CD4-positive, alpha-beta T cell treated with Interleukin-1 beta for 1 hour (primary cell): ENCODE results near the gene ORC1.
A peak's percentile ranks its signal among the peaks of the same experiment; 100 is the strongest.
"Not testable (repeated sequence)": the region's sequence is repeated elsewhere in the genome, so short reads cannot be mapped to it uniquely, and the experiment has no call there.

ENCODE experiments used
- DNase-seq, 2 donors: peaks; one replicate each; pipeline ENCODE4 v3.0.0-alpha.2; 2020 to 2022

Gene ORC1

DNA sequence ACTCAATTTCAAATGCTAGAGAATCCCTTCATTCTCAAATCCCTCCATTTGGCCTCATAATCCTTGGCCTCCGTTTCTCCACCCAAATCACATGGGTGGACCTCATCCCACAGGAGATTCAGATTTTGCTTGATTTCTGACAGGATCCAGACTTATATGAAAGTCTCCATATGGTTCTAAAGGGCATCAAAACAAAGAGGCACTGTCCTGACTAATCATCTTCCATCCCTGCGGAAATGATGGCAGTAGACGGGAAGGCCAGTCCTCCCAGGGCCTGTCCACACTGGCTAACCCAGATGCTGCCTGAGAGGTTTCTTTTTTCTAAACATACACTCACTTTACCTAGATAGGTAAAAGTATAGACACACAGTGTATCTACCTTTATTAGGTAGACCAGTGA is 18.8 kb downstream of the ORC1 start:
- no peak for DNase-seq

DNA sequence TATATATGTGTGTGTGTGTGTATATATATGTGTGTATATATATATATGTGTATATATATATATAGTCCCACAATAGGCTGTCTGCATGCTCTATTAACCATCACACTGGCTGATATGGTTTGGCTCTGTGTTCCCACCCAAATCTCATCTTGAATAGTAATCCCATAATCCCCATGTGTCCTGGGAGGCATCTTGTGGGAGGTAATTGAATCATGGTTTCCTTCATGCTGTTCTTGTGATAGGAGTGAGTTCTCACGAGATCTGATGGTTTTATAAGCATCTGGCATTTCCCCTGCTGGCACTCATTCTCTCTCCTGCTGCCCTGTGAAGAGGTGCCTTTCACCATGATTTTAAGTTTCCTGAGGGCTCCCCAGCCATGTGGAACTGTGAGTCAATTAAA is 34.4 kb downstream of the ORC1 start:
- DNase-seq: not testable (repeated sequence)

DNA sequence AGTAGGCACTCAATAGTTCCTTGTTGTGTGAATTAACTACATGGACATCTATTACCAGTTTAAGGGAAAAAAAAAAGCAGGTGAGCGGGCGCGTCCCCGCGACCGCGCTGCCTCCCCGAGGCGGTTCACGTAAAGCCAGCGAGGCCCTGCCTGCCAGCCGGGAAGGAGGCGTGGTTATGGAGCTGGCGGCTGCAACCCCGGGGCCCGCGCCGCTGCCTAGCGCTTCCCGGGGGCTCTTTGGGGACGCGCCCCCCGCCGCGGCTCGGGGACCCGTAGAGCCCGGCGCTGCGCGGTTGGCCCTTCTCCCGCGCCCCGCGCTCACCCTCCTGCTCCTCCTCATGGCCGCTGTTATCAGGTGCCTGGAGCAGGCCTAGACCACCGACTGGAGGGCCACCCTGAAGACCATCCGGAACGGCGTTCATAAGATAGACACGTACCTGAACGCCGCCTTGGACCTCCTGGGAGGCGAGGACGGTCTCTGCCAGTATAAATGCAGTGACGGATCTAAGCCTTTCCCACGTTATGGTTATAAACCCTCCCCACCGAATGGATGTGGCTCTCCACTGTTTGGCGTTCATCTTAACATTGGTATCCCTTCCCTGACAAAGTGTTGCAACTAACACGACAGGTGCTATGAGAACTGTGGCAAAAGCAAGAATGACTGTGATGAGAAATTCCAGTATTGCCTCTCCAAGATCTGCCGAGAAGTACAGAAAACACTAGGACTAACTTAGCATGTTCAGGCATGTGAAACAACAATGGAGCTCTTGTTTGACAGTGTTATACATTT is 35.6 kb downstream of the ORC1 start:
- DNase-seq: peak; percentile 58 to 62

DNA sequence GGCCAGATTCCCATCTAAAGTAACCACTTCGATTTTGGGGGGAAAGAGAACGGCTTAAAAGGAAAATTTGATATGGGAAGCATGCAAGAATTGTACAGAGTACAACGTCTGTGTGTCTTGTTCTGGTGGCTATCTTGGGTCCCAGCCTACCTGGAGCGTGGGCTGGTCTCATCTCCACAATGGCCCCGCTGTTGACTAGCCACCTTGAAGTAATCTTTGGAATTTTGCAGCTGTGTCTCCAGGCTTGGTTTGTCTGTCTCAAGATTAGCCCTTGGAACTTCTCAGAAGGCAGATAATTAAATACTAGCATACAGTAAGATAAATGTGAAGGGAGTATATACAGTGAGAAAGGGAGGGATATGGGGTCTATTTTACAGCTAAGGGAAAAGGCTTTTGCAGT is 37.0 kb downstream of the ORC1 start:
- no peak for DNase-seq

GRCh38 chr1:52366517-52366827 is 37.8 kb downstream of the ORC1 start:
- no peak for DNase-seq

DNA sequence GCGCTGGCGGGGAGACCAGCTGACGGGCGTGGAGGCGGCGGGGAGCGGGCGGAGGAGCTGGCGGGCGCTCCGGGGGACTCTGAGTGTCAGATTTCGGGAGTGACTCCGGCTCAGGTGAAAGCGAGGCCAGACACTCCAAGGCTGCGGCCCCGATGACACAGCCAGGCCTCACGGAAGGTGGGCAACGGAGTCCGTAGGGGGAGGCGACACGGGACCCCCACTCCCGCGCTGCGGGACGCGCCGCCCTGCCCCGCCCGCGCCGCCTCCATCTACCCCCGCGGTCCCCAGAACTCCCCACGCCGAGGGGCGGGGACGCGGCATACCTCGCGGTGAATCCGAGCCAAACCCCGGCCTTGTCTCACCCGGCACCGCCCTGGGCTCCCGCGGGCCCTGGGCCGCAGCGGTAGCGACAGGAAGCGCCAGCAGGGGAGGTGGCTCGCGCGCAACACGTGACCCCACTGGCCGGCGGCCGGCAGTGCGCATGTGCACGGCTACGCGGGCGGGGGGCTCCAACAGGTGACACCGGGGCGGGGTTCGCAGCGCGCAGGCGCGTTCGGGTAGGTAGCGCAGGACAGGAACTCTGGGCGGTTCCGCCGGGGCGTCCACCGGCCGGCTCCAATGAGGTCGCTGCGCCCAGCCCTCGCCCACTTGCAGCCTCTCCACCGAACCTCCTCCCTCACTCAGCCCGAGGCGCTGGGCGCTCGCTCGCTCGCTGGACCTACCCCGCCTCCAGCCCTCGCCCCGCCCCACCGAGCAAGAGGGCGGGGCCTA is 38.3 kb downstream of the ORC1 start, which contains the start of gene CC2D1B:
CC2D1B (minus strand) TSS at position 460 of the 771 bp plus-strand sequence. CDS start 1,585 bp downstream, outside the sequence.
- peak; percentile 100 for DNase-seq

GRCh38 chr1:52365071-52365745 is 39.0 kb downstream of the ORC1 start:
- DNase-seq: peak in 1 of 2 donors; percentile 36

DNA sequence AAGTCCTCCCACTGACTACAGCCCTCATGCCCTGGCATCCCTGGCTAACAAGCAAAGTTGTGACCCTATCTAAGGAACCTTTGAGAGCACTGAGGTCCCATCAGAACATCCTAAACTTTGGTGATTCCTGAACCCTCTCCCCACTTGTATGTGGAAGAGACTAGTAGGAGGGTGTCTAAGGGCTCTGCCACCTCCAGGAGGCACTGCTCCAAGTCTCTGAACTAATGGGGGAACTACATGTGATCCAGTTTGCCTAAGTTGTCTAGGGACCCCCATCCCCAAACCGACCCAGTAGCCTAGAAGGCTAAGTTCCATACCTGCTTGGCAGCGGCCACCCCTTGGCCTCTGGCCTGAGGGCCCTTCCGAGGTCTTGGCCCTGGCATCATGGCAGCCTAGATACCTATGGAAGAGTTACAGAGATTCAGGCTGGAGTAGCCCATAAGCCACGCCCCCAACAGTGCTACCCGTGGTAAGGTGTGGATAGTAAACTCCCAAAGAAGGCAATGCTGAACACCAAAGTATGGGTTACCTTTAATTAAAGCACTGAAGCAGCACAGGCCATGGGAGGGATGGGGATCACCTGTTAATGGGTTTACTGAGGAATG is 39.9 kb downstream of the ORC1 start:
- DNase-seq: peak in 1 of 2 donors; percentile 9

DNA sequence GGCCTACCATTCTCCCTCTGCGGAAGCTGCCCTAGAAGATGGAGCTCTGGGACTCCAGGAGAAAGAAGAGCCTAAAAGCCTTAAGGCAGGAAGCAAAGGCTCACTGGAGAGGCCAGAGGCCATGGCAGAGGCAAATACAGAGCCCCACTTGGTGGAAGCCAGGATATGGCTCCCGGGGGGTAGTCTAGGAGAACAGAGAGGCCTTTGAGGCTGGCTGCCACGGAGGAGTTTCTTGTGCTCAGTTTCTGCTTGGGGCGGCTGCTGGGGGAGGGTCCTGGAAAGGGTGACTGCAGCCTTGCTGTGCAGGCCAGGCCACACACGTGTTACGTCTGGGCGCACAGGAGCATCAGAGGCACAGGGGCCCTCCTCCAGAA is 43.6 kb downstream of the ORC1 start:
- DNase-seq: no peak

GRCh38 chr1:52359676-52360594 is 44.3 kb downstream of the ORC1 start:
- no peak for DNase-seq

DNA sequence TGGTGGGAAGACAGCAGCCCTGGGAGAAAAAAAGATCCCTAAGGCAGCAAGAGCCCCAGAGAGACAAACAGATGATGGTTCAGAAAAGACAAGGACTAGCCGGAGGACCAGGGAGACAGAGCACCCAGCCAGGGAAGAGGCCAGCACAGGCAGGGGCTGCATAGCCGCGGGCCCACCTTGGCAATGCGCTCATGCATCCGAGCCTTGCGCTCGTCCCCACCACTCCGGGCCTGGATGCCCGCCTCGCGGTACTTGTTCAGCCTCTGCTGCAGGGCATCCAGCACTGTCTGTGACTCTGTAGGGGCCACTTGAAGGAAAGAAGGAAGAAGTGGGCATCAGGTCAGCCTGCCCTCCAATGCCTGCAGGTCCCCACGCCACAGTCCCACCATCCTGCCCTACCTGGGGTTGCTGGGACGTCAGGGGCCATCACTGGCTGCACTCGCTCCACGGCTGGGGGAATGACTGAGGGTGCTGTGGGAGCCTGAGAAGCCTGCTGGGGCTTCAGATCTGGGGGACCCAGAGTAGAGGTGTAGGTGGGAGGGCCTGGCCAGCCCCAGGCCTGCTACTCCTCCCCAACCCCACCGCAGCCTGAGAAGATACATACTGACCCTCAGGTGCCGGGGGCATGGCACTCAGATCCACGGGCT is 45.2 kb downstream of the ORC1 start:
- DNase-seq: no peak

GRCh38 chr1:52357397-52357796 is 46.8 kb downstream of the ORC1 start:
- no peak for DNase-seq

DNA sequence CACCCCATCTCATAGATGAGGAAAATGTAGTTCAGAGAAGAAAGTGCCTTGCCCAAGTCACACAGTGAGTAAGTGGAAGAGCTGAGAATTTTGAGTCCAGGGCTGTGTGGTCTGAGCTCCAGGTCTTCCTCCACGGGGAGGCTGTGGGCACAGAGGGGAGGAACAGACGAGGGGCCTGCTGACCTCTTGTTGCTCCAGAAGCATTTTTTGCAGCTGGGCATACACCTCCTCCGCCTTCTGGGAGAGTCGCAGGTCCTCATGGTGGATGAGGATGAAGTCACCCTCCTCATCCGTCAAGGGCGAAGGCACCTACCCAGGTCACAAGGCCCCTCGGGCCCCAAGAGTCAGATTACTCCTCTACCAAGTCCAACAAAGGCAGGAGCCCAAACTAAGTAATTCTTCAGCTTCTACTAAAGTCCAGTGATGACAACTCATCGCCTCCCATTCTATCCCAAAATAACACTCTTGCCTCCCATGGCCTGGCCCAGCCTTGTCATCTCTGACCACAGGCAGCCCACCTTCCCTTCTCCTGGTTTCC is 47.3 kb downstream of the ORC1 start:
- no peak for DNase-seq

- no peak for DNase-seq
These were observed 48.2 kb downstream of the ORC1 start for GRCh38 chr1:52355847-52356505.

GRCh38 chr1:52355436-52355835 is 48.8 kb downstream of the ORC1 start:
- no peak for DNase-seq

GRCh38 chr1:52352690-52353089 is 51.5 kb downstream of the ORC1 start:
- DNase-seq: no peak

- no peak for DNase-seq
These were observed 55.4 kb downstream of the ORC1 start for GRCh38 chr1:52348704-52349300.

DNA sequence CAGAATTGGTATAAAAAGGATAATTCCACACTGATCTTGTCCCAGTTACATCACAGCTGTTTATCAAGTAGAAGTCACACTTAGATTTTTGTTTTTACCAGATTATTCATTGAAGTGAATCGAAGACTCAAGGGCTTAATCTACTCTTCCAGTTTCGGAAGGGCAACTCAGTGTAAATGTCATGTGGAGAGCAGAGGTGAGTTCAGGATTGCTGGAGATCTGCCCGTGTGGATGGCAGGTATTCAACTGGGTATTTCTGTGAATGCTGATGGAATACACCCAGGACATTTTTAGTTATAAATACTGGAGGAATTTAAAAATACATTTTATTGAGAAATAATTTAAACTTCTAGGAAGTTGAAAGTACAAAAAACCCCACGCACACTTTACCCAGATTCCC is 57.6 kb downstream of the ORC1 start:
- no peak for DNase-seq

GRCh38 chr1:52345252-52345651 is 59.0 kb downstream of the ORC1 start:
- no peak for DNase-seq

DNA sequence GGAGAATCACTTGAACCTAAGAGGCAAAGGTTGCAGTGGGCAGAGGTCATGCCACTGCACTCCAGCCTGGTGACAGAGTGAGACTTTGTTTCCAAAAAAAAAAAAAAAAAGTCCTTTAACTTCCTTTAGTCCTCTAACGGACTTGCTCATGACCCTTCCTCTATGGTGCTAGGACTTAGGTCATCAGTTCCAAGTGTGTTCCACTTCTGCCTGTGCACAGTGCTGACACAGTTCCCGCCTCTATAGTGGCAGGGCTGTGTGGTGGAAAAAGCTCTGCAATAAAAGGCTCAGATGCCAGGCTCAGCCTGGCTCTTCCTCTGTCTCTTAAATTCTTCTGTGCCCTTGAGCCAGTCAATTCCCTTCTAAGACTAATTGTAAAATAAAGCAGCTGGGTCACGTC is 60.2 kb downstream of the ORC1 start:
- DNase-seq: no peak
